Lower leg skin (tissue), 3 donors: ENCODE results near the gene RBM17.

Experiments used
- POLR2A ChIP-seq, 2 donors: fragments of 450-650 bp; IDR thresholded peaks; one replicate each; pipeline ENCODE4 v1.6.1; 2016 to 2017; ENCODE audit warnings: antibody characterized with exemption in 2 of 2, mild to moderate bottlenecking in 1 of 2, moderate library complexity in 1 of 2
- TF ChIP-seq, protein P1 (sequence below), 3 donors: fragments of 450-650 bp; IDR thresholded peaks; one replicate each; pipeline ENCODE4 v1.5.1; 2016; ENCODE audit warnings: antibody characterized with exemption in 3 of 3, mild to moderate bottlenecking in 3 of 3, moderate library complexity in 2 of 3

GRCh38 chr10:6064119-6064518, 24.7 kb upstream of the RBM17 start:
- TF ChIP-seq, protein P1, sequence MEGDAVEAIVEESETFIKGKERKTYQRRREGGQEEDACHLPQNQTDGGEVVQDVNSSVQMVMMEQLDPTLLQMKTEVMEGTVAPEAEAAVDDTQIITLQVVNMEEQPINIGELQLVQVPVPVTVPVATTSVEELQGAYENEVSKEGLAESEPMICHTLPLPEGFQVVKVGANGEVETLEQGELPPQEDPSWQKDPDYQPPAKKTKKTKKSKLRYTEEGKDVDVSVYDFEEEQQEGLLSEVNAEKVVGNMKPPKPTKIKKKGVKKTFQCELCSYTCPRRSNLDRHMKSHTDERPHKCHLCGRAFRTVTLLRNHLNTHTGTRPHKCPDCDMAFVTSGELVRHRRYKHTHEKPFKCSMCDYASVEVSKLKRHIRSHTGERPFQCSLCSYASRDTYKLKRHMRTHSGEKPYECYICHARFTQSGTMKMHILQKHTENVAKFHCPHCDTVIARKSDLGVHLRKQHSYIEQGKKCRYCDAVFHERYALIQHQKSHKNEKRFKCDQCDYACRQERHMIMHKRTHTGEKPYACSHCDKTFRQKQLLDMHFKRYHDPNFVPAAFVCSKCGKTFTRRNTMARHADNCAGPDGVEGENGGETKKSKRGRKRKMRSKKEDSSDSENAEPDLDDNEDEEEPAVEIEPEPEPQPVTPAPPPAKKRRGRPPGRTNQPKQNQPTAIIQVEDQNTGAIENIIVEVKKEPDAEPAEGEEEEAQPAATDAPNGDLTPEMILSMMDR (IDR thresholded peaks at IDR 0.05): no peak
- no peak for TF ChIP-seq POLR2A (IDR thresholded peaks at IDR 0.05)
